Measurements from ENCODE around the gene CNOT3.

The CNOT3 gene

GRCh38 chr19:54196536-54196935 lies 59.0 kb downstream of the CNOT3 start:
- no peak for DNase-seq

DNA sequence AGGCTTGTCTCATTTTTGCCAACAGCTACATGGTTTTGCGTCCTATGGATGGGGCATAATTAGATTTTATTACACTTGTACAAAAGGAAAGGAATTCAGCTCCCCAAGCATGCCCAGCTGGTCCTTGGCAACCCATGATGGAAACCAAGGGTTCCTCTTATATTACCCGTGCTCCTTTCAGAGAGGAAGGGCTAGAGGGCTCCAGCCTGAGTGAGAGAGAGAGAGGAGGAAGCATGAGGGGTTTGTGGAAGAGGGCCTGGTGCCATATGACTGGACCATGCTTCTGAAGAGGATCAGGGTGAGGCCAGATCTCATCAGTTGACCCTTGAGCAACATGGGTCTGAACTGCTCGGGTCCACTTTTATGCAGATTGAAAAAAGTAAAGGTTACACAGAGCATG lies 59.6 kb downstream of the CNOT3 start:
- DNase-seq: no peak

DNA sequence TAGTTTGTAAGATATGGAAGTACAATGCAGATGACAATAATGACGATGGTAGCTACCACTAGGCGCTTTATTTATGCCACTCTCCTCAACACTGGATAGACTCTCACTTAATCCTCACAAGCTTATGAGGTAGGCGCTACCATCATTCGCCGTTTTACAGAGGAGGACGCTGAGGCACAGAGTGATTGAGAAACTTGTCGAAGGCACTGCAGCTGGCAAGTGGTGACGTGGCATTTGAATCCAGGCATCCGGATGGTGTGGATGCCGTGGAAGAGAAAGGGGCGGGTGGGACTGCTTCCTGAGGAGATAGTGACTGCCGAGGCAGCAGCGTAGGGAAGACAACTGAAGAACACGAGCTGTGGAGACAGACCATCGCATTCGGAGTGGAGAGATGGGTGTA lies 61.8 kb downstream of the CNOT3 start:
- DNase-seq: no peak

DNA sequence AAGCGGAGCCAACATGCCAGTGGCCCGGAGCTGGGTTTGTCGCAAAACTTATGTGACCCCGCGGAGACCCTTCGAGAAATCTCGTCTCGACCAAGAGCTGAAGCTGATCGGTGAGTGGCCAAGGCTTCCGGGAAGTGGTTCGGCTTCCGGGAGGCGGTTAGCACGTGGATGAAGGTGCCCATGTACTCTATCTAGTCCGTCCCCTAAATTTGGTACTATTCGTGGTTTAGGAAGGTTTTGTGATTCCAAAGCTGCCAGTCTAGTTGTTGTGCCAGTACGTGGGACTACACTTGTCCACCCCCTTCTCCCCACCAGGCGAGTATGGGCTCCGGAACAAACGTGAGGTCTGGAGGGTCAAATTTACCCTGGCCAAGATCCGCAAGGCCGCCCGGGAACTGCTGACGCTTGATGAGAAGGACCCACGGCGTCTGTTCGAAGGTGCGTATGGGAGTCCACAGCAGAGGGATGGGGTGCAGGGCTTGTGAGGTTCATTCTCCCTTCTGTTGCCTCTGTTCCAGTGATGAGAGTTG lies 63.7 kb downstream of the CNOT3 start:
- no peak for DNase-seq

GRCh38 chr19:54201980-54202379 lies 64.4 kb downstream of the CNOT3 start:
- no peak for DNase-seq

DNA sequence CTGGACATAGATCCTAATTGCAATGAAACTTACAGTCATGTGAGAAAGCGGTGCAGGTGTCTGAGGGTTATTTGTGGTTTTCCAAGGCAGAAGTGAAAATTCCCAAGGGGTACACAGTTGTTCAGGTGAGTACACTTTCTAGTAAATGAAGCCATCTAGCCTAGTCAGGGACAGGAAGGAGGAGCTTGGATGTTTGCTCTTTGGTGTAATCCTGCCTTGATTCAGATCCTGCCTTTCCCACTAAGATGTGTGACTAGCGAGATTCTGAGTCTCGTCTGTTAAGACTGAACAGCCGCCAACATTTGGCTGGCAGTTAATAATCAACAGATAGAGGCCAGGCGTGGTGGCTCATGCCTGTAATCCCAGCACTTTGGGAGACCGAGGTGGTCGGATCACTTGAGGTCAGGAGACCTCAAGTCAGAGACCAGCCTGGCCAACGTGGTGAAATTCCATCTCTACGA lies 65.6 kb downstream of the CNOT3 start:
- no peak for DNase-seq

DNA sequence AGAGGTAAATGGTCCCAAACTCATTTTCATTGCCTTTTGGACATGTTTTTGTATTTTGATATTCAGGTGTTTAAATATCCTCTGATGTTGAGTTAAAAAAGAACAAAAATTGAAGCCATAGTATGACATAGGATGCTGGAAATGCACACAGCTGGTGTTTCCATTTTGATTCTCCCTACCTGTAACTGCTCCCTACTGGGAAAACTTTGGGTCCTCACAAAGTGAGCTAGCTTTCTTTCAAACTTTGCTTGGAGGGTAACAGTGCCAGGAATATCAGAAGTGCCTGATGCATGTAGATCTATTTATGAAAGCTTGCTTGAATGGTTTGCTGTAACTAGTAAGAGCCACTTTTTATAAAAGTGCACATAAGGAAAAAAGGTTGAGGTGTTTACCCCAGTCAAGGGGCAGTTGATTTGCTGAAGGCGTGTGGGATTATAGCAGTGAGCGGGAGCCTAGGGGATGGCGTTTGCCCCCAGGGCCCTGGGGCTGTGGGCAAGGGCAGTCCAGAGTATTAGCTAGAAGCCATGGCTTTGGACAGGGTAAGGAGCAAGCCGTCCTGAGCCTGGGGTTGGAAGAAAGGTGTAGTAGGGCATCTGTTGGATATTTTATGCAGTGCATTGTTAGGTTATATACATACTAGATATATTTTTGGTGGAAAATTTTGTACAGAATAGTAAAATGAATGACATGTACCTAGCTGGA lies 67.4 kb downstream of the CNOT3 start:
- DNase-seq: no peak

Data from cortex of kidney (tissue), 1 donor.